HepG2 (cell line): Measurements from ENCODE around the gene RILP. TPM values are rescaled to one million over a fixed set of nuclear protein-coding genes. Genes with fewer than 3 reads are reported as not detected.
A peak's percentile ranks its signal among the peaks of the same experiment; 100 is the strongest.

Experiments
- BRCA1 ChIP-seq: sonication (generic); formaldehyde crosslinking; IDR thresholded peaks from 2 replicates; pipeline ENCODE4 v1.4.0; 2020; ENCODE audit warnings: missing genetic modification reagents
- FOXP1 ChIP-seq, 2 experiments: fragments of 450-650 bp in 1 of 2; IDR thresholded peaks; 2 replicates each; pipeline ENCODE4 v1.6.1; 2017 to 2018; ENCODE audit warnings: antibody characterized with exemption in 1 of 2
- NCOR1 ChIP-seq: fragments of 200-600 bp; sonication (generic); IDR thresholded peaks from 2 replicates; pipeline ENCODE4 v1.7.0; 2017; ENCODE audit warnings: antibody characterized with exemption, low read length, borderline replicate concordance
- NRL ChIP-seq: sonication (generic); formaldehyde crosslinking; IDR thresholded peaks from 2 replicates; pipeline ENCODE4 v1.5.0; 2020; ENCODE audit warnings: missing genetic modification reagents, mild to moderate bottlenecking, moderate library complexity, borderline replicate concordance
- POGK ChIP-seq: sonication (generic); formaldehyde crosslinking; conservative IDR thresholded peaks from 2 replicates; pipeline ENCODE4 v1.8.0; 2022; ENCODE audit warnings: mild to moderate bottlenecking, moderate library complexity, missing genetic modification reagents
- POLR2AphosphoS5 ChIP-seq: IDR thresholded peaks from 2 replicates; pipeline ENCODE4 v1.6.1; 2012; ENCODE audit warnings: low read depth, low read length
- RELA ChIP-seq: sonication (generic); formaldehyde crosslinking; IDR thresholded peaks from 2 replicates; pipeline ENCODE4 v1.4.0; 2020; ENCODE audit warnings: missing genetic modification reagents
- RFXAP ChIP-seq: sonication (generic); formaldehyde crosslinking; IDR thresholded peaks from 2 replicates; pipeline ENCODE4 v1.4.0; 2020; ENCODE audit warnings: missing genetic modification reagents, borderline replicate concordance
- SMAD1 ChIP-seq: sonication (generic); formaldehyde crosslinking; IDR thresholded peaks from 2 replicates; pipeline ENCODE4 v1.4.0; 2020; ENCODE audit warnings: missing genetic modification reagents, low read depth, mild to moderate bottlenecking, borderline replicate concordance
- THAP8 ChIP-seq: sonication (generic); formaldehyde crosslinking; IDR thresholded peaks from 2 replicates; pipeline ENCODE4 v1.5.1; 2020; ENCODE audit warnings: missing genetic modification reagents, mild to moderate bottlenecking, borderline replicate concordance
- THYN1 ChIP-seq: sonication (generic); formaldehyde crosslinking; IDR thresholded peaks from 2 replicates; pipeline ENCODE4 v1.8.1; 2023; ENCODE audit warnings: low read depth, mild to moderate bottlenecking, moderate library complexity, missing genetic modification reagents, borderline replicate concordance
- YY1 ChIP-seq: IDR thresholded peaks from 2 replicates; pipeline ENCODE4 v1.6.1; 2011; ENCODE audit warnings: low read length, low read depth, moderate library complexity, mild to moderate bottlenecking; ENCODE audit not compliant: insufficient read depth, insufficient replicate concordance
- ZBTB1 ChIP-seq: sonication (generic); formaldehyde crosslinking; IDR thresholded peaks from 2 replicates; pipeline ENCODE4 v1.4.0; 2020; ENCODE audit warnings: missing genetic modification reagents, borderline replicate concordance
- ZNF253 ChIP-seq: sonication (generic); formaldehyde crosslinking; IDR thresholded peaks from 2 replicates; pipeline ENCODE4 v1.8.0; 2022; ENCODE audit warnings: mild to moderate bottlenecking, missing genetic modification reagents, borderline replicate concordance
- ZNF367 ChIP-seq: sonication (generic); formaldehyde crosslinking; IDR thresholded peaks from 2 replicates; pipeline ENCODE4 v1.4.0; 2020; ENCODE audit warnings: missing genetic modification reagents, borderline replicate concordance
- ZNF432 ChIP-seq: sonication (generic); formaldehyde crosslinking; IDR thresholded peaks from 2 replicates; pipeline ENCODE4 v1.5.0; 2020; ENCODE audit warnings: missing genetic modification reagents, mild to moderate bottlenecking, borderline replicate concordance
- ZNF512B ChIP-seq: sonication (generic); formaldehyde crosslinking; IDR thresholded peaks from 2 replicates; pipeline ENCODE4 v1.5.1; 2020; ENCODE audit warnings: missing genetic modification reagents, mild to moderate bottlenecking, borderline replicate concordance
- ZNF615 ChIP-seq: sonication (generic); formaldehyde crosslinking; IDR thresholded peaks from 2 replicates; pipeline ENCODE4 v1.5.0; 2020; ENCODE audit warnings: mild to moderate bottlenecking, missing genetic modification reagents, borderline replicate concordance
- ZNF770 ChIP-seq: sonication (generic); formaldehyde crosslinking; IDR thresholded peaks from 2 replicates; pipeline ENCODE4 v1.5.0; 2020; ENCODE audit warnings: mild to moderate bottlenecking, missing genetic modification reagents
- ZNF788 ChIP-seq: sonication (generic); formaldehyde crosslinking; IDR thresholded peaks from 2 replicates; pipeline ENCODE4 v1.5.0; 2020; ENCODE audit warnings: mild to moderate bottlenecking, missing genetic modification reagents, borderline replicate concordance
- polyA plus RNA-seq, 8 experiments: library from polyadenylated mRNA; depleted of rRNA in 3 of 8; stranded (reverse) in 7 of 8; unstranded in 1 of 8; fragments of >200 nt; fragmentation: Illumina TruSeq in 4 of 8; extraction: Trizol in 4 of 8; gene quantifications; 2 replicates each; pipeline versions ENCODE4 v1.2.1 to v1.2.3, GENCODE V29; 2011 to 2016; ENCODE audit warnings: low read depth in 4 of 8, missing spikeins in 1 of 8, mixed read lengths in 1 of 8; ENCODE audit not compliant: insufficient read depth in 1 of 8
- total RNA-seq, 5 experiments: library from RNA; depleted of rRNA; stranded (reverse); fragments of >200 nt; fragmentation: Illumina TruSeq; extraction: Trizol; gene quantifications; 2 replicates each; pipeline ENCODE4 v1.2.3, GENCODE V29; 2016; ENCODE audit warnings: low read depth in 1 of 5

RILP gene
- total and polyA plus RNA-seq, 2 of the 13 experiments (the other 11 are each of a cell fraction or from before 2014, with no cell fraction given), result 6.6 to 8.1 TPM

GRCh38 chr17:1627982-1628855 is 21.4 kb downstream of the RILP start, which contains the start of gene SLC43A2 (continued):
- TF ChIP-seq ZNF512B (CRISPR knock-in tag) (no peak), FOXP1 (IDR thresholded peaks at IDR 0.05) (no peak), FOXP1 (CRISPR knock-in tag; IDR thresholded peaks at IDR 0.05) (no peak), ZNF367 (CRISPR knock-in tag) (no peak), NRL (CRISPR knock-in tag) (no peak; the same call in 1 of the 2 replicates), NCOR1 (no peak), ZBTB1 (CRISPR knock-in tag) (no peak), SMAD1 (no peak; the same call in 1 of the 2 replicates), YY1 (no peak), RFXAP (peak; percentile 80), ZNF615 (CRISPR knock-in tag) (no peak), ZNF770 (0 out of 2 replicates have a peak, but pooled peaks have one; percentile 12), THAP8 (CRISPR knock-in tag) (no peak), ZNF253 (CRISPR knock-in tag) (no peak), ZNF788 (CRISPR knock-in tag) (no peak), POLR2AphosphoS5 (no peak), BRCA1 (CRISPR knock-in tag) (no peak), RELA (CRISPR knock-in tag) (no peak), POGK (CRISPR knock-in tag) (peak; percentile 46), ZNF432 (CRISPR knock-in tag) (no peak), THYN1 (CRISPR knock-in tag) (no peak)
